GM12891 (cell line): ENCODE measurements around the gene GPS1.

Experiments used
- DNase-seq: peaks from one replicate; pipeline ENCODE4 v3.0.0; 2011; ENCODE audit warnings: low spot score; ENCODE audit not compliant: insufficient read length
- FAIRE-seq: peaks from 2 replicates; lab custom pipeline; 2011; peaks lifted over from hg19 to GRCh38; lab: Jason Lieb, UNC
- PAX5 ChIP-seq: IDR thresholded peaks from 2 replicates; pipeline ENCODE4 v1.6.1; 2011; ENCODE audit warnings: low read length, moderate library complexity, mild to moderate bottlenecking; ENCODE audit not compliant: insufficient read depth, severe bottlenecking
- POLR2A ChIP-seq: IDR thresholded peaks from 2 replicates; pipeline ENCODE4 v1.6.1; 2011; ENCODE audit warnings: low read depth, low read length, control low read depth
- POLR2AphosphoS5 ChIP-seq: IDR thresholded peaks from 2 replicates; pipeline ENCODE4 v1.6.1; 2011; ENCODE audit warnings: low read depth, low read length, control low read depth
- POU2F2 ChIP-seq: IDR thresholded peaks from 2 replicates; pipeline ENCODE4 v1.6.1; 2011; ENCODE audit warnings: low read depth, mild to moderate bottlenecking, control low read depth, low read length, moderate library complexity
- SPI1 ChIP-seq: IDR thresholded peaks from 2 replicates; pipeline ENCODE4 v1.6.1; 2011; ENCODE audit warnings: low read depth, low read length, control low read depth
- TAF1 ChIP-seq: IDR thresholded peaks from 2 replicates; pipeline ENCODE4 v1.6.1; 2011; ENCODE audit warnings: low read depth, low read length, control low read depth

The GPS1 gene

DNA sequence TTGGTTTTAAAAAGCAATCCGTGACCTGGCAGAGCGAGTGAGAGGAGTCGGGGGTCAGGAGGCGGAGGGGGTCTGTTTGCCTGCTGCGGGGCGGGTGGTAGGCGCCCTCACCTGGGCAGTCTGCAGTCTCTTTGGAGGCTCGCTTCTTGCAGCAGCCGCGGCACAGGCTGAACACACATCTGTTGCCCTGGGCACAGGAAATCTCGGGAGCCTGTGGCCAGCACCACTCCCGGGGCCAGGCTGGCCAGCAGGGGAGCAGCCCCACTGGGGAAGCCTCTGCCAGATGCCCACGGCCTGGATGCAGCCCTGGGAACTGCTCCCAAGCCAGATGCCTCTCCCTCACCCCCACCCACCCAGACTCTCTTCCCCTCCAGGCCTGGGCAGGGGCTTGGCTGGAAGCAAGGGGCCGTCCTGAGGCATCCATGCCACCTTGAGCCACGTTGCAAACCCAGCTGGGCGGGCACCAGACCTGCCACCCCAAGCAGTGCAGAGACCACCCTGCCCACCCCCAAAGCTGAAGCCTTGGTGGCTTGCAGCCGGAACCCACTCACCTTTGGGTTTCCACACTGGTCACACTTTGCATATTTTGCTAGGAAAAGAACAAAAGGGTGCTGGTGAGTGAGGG is 6.6 kb downstream of the GPS1 start:
- TF ChIP-seq POLR2AphosphoS5 (no peak), PAX5 (no peak), SPI1 (no peak), POLR2A (no peak), TAF1 (no peak), POU2F2 (no peak)
- DNase-seq (no peak), FAIRE-seq (no peak)

DNA sequence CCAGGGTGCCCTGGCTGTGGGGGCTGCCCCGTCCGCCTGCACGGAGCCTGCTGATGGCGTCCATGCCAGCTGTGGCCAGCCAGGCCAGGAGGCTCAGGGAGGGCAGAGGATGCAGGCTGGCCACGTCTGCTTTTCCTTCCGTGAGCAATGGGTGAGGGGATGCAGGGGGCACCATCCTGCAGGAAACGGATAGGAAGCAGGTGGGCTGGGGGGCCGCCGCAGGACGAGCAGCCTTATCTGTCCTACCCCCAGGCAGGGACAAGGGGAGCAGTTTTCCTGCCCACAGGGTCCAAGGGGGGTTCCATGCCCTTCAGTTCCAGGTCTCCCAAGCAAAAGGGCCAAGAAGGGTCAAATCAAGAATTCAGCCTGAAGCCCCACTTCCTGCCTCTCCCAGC is 7.2 kb downstream of the GPS1 start:
- FAIRE-seq (no peak), DNase-seq (no peak)
- TF ChIP-seq PAX5 (no peak), TAF1 (no peak), SPI1 (no peak), POU2F2 (no peak), POLR2A (no peak), POLR2AphosphoS5 (no peak)

- DNase-seq (no peak), FAIRE-seq (no peak)
- no peak for TF ChIP-seq SPI1
- 0 out of 2 replicates have a peak, but pooled peaks have one; percentile 28 for TF ChIP-seq POLR2A
Measured at GRCh38 chr17:82059272-82060000, 7.7 kb downstream of the GPS1 start.

- TF ChIP-seq TAF1 (no peak), POLR2AphosphoS5 (no peak), POU2F2 (no peak), PAX5 (no peak), POLR2A (no peak), SPI1 (no peak)
- no peak for FAIRE-seq
- DNase-seq: no peak
Measured at GRCh38 chr17:82060001-82060380, 8.3 kb downstream of the GPS1 start.

DNA sequence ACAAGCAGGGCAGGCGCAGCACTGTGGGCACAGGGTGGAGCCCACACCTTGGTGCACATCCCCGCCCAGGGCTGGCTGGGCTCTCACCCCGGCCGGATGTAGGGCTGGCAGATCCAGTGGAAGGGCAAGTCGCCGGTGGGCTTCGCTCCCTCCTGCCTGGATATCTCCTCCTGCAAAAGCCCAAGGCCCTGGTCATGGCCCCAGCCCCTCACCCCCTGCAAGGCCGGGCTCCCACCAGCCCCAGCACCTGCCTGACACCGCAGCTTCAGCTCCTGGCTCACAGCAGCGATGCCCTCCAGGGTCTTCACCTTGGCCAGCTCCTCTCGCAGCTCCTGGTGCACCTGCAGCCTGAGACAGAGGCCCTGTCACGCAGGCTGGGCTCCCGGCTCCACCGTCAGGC is 8.9 kb downstream of the GPS1 start:
- no peak for DNase-seq
- no peak for TF ChIP-seq SPI1
- no peak for TF ChIP-seq POLR2AphosphoS5
- TF ChIP-seq POLR2A: no peak
- no peak for TF ChIP-seq PAX5
- TF ChIP-seq TAF1: no peak
- no peak for TF ChIP-seq POU2F2
- no peak for FAIRE-seq

GRCh38 chr17:82061047-82061925 is 9.6 kb downstream of the GPS1 start:
- DNase-seq (no peak), FAIRE-seq (no peak)

GRCh38 chr17:82062076-82062983 is 10.6 kb downstream of the GPS1 start:
- no peak for FAIRE-seq
- TF ChIP-seq POU2F2: no peak
- TF ChIP-seq POLR2A: no peak
- DNase-seq: no peak

More at GRCh38 chr17:82061047-82061925, 9.6 kb downstream of the GPS1 start:
- TF ChIP-seq PAX5: no peak
- no peak for TF ChIP-seq POU2F2
- no peak; the same call in 1 of the 2 replicates for TF ChIP-seq POLR2AphosphoS5
- no peak; the same call in 1 of the 2 replicates for TF ChIP-seq POLR2A
- TF ChIP-seq SPI1: no peak
- TF ChIP-seq TAF1: no peak

GRCh38 chr17:82062984-82063368 is 11.3 kb downstream of the GPS1 start:
- FAIRE-seq: no peak
- no peak for DNase-seq
- TF ChIP-seq PAX5 (no peak), POLR2A (no peak), POU2F2 (no peak), TAF1 (no peak), POLR2AphosphoS5 (no peak; the same call in 1 of the 2 replicates), SPI1 (no peak)
